ENCODE data around the gene RASGRP2. TPM values are rescaled to one million over a fixed set of nuclear protein-coding genes. Genes with fewer than 3 reads are reported as not detected.

RASGRP2 gene
- total RNA-seq = 10 to 100 TPM; 20.5 to 80.7 (median 33.9) TPM

- Histone ChIP-seq H3K27me3 (peaks cover 0 to 9% (median 0%) of the 10 kb centered on the region in 4 donors), H3K4me1 (peaks cover 28 to 58% (median 43%) of the 10 kb centered on the region in 4 donors)
- WGBS, 2 donors = 1 to 2% methylated on average over 9 to 46 of the region's 57 CpGs
These were observed at the start of gene RASGRP2 for GRCh38 chr11:64743591-64744543. TSS of gene RASGRP2 (minus strand) at chr11:64744142. CDS start at chr11:64742866, 1,276 bp downstream.

GRCh38 chr11:64792482-64792881 is 48.5 kb upstream of the RASGRP2 start:
- H3K36me3 ChIP-seq = peaks cover 0 to 71% (median 45%) of the 10 kb centered on the region in 4 donors
- TF ChIP-seq CTCF (IDR thresholded peaks at IDR 0.05) = no peak
- no peak for TF ChIP-seq EP300 (IDR thresholded peaks at IDR 0.05)
- no peak for TF ChIP-seq POLR2A (IDR thresholded peaks at IDR 0.05)
- no peak for TF ChIP-seq POLR2AphosphoS5 (IDR thresholded peaks at IDR 0.05)
- H3K4me3 ChIP-seq = no peak overlapping the region
- DNase-seq = no peak
- H3K9me3 ChIP-seq = no peaks in the 10 kb centered on the region
- H3K4me1 ChIP-seq = peaks cover 0 to 25% (median 7%) of the 10 kb centered on the region in 4 donors
- WGBS, 2 donors = 93 to 100% methylated on average over 4 of the region's 4 CpGs
- H3K27me3 ChIP-seq = no peaks in the 10 kb centered on the region
- H3K27ac ChIP-seq = peak overlapping the region in 1 of 4 donors; percentile 65
- ATAC-seq (ENCODE audit: low FRiP score in 2 of 2) = no peak

More at GRCh38 chr11:64743591-64744543, at the start of gene RASGRP2:
- Histone ChIP-seq H3K4me3 (peak within 1 kb of the TSS; percentile 56 to 64 (median 58)), H3K36me3 (peaks cover 0 to 9% (median 3%) of the 10 kb centered on the region in 4 donors), H3K27ac (peak within 1 kb of the TSS; percentile 83 to 97 (median 92)), H3K9me3 (no peaks in the 10 kb centered on the region)
- ATAC-seq (ENCODE audit: low FRiP score in 2 of 2) (peak; percentile 59 to 70), DNase-seq (peak; percentile 90 to 96)
- peak; percentile 40 to 46 for TF ChIP-seq POLR2AphosphoS5 (IDR thresholded peaks at IDR 0.05)
- TF ChIP-seq EP300 (IDR thresholded peaks at IDR 0.05) = no peak
- TF ChIP-seq CTCF (IDR thresholded peaks at IDR 0.05) = peak; percentile 69 to 94 (median 84)
- TF ChIP-seq POLR2A (IDR thresholded peaks at IDR 0.05) = peak in 1 of 4 donors; percentile 28

- peaks cover 0 to 23% (median 7%) of the 10 kb centered on the region in 4 donors for H3K4me1 ChIP-seq
- H3K27me3 ChIP-seq = no peaks in the 10 kb centered on the region
- 94 to 97% methylated on average over 8 to 9 of the region's 14 CpGs for WGBS, 2 donors
- no peak overlapping the region for H3K4me3 ChIP-seq
- no peaks in the 10 kb centered on the region for H3K9me3 ChIP-seq
- TF ChIP-seq EP300 (IDR thresholded peaks at IDR 0.05) = no peak
- TF ChIP-seq POLR2AphosphoS5 (IDR thresholded peaks at IDR 0.05) = no peak
- TF ChIP-seq CTCF (IDR thresholded peaks at IDR 0.05) = no peak
- TF ChIP-seq POLR2A (IDR thresholded peaks at IDR 0.05) = no peak
- no peak for ATAC-seq (ENCODE audit: low FRiP score in 2 of 2)
- H3K27ac ChIP-seq = peak overlapping the region in 1 of 4 donors; percentile 65
- H3K36me3 ChIP-seq = peaks cover 0 to 64% (median 39%) of the 10 kb centered on the region in 4 donors
- peak in 1 of 2 donors; percentile 64 for DNase-seq
These were observed 47.9 kb upstream of the RASGRP2 start for GRCh38 chr11:64791781-64792291.

- Histone ChIP-seq H3K4me1 (peaks cover 0 to 15% (median 5%) of the 10 kb centered on the region in 4 donors), H3K27me3 (no peaks in the 10 kb centered on the region), H3K36me3 (peaks cover 0 to 52% (median 30%) of the 10 kb centered on the region in 4 donors), H3K9me3 (no peaks in the 10 kb centered on the region), H3K27ac (no peak overlapping the region), H3K4me3 (no peak overlapping the region)
- TF ChIP-seq POLR2A (IDR thresholded peaks at IDR 0.05) = no peak
- no peak for TF ChIP-seq CTCF (IDR thresholded peaks at IDR 0.05)
- TF ChIP-seq EP300 (IDR thresholded peaks at IDR 0.05) = no peak
- TF ChIP-seq POLR2AphosphoS5 (IDR thresholded peaks at IDR 0.05) = no peak
- no peak for ATAC-seq (ENCODE audit: low FRiP score in 2 of 2)
- DNase-seq = no peak
- WGBS, 2 donors = 91 to 95% methylated on average over 16 to 25 of the region's 25 CpGs
These were observed 46.5 kb upstream of the RASGRP2 start for GRCh38 chr11:64790205-64791095.

Data from upper lobe of left lung (tissue), 6 donors.